Thymus (tissue), 11 donors: ENCODE data around the gene ZNF554. TPM values are rescaled to one million over a fixed set of nuclear protein-coding genes. Genes with fewer than 3 reads are reported as not detected.

Source experiments
- DNase-seq, 9 donors: peaks; one replicate each; pipeline ENCODE4 v3.0.0-alpha.2; 2013; ENCODE audit warnings: low spot score in 9 of 9, low read depth in 6 of 9, missing footprints in 1 of 9
- H3K27ac ChIP-seq, 2 donors: one replicate each; pipeline ENCODE4 v1.5.1; 2013; ENCODE audit warnings: control low read depth in 1 of 2, low read depth in 1 of 2, low read length in 1 of 2, mild to moderate bottlenecking in 1 of 2, moderate library complexity in 1 of 2
- H3K27me3 ChIP-seq, 2 donors: one replicate each; pipeline ENCODE4 v1.5.1; 2013; ENCODE audit warnings: low read length in 1 of 2; ENCODE audit not compliant: control insufficient read depth in 2 of 2, insufficient read depth in 1 of 2
- H3K36me3 ChIP-seq, 2 donors: one replicate each; pipeline ENCODE4 v1.5.1; 2013; ENCODE audit warnings: low read length in 1 of 2, mild to moderate bottlenecking in 1 of 2, moderate library complexity in 1 of 2; ENCODE audit not compliant: control insufficient read depth in 2 of 2, insufficient read depth in 2 of 2
- H3K4me1 ChIP-seq, 2 donors: one replicate each; pipeline ENCODE4 v1.5.1; 2013; ENCODE audit warnings: low read length in 2 of 2; ENCODE audit not compliant: control insufficient read depth in 2 of 2, insufficient read depth in 2 of 2
- H3K4me3 ChIP-seq, 2 donors: one replicate each; pipeline ENCODE4 v1.5.1; 2013; ENCODE audit warnings: low read length in 2 of 2, control low read depth in 1 of 2, mild to moderate bottlenecking in 1 of 2
- H3K9me3 ChIP-seq, 2 donors: one replicate each; pipeline ENCODE4 v1.5.1; 2013; ENCODE audit warnings: low read length in 1 of 2, mild to moderate bottlenecking in 1 of 2; ENCODE audit not compliant: control insufficient read depth in 2 of 2, insufficient read depth in 1 of 2
- WGBS: extraction: QIAGEN DNeasy Blood & Tissue Kit; methylation state at CpG from one replicate; pipeline ENCODE4 v1.1.7; 2013; 5-methylcytosine and 5-hydroxymethylcytosine counted together
- polyA plus RNA-seq: library from polyadenylated mRNA; stranded (reverse); fragments of 200-250 nt; gene quantifications from one replicate; pipeline ENCODE4 v1.2.3, GENCODE V29; 2013
- total RNA-seq: library from RNA; stranded (reverse); fragments of 120-200 nt; gene quantifications from one replicate; pipeline ENCODE4 v1.2.4, GENCODE V29; 2013
- donor health status: healthy.

The ZNF554 gene
- total and polyA plus RNA-seq, 2 donors, result 4.4 to 7.1 TPM

- Histone ChIP-seq H3K27ac (no peak overlapping the region), H3K27me3 (no peaks in the 10 kb centered on the region), H3K4me3 (no peak overlapping the region), H3K9me3 (peaks cover 0 to 2% of the 10 kb centered on the region in 2 donors), H3K36me3 (peaks cover 87 to 89% of the 10 kb centered on the region in 2 donors), H3K4me1 (no peaks in the 10 kb centered on the region)
- no peak for DNase-seq
- 98% methylated on average over 23 of the region's 23 CpGs for WGBS
These were observed 22.9 kb upstream of the ZNF554 start for GRCh38 chr19:2796659-2797266.

GRCh38 chr19:2797280-2797679 is 22.4 kb upstream of the ZNF554 start:
- no peaks in the 10 kb centered on the region for H3K4me1 ChIP-seq
- peaks cover 0 to 2% of the 10 kb centered on the region in 2 donors for H3K9me3 ChIP-seq
- no peak for DNase-seq
- H3K27me3 ChIP-seq, result no peaks in the 10 kb centered on the region
- peaks cover 86 to 91% of the 10 kb centered on the region in 2 donors for H3K36me3 ChIP-seq
- no peak overlapping the region for H3K27ac ChIP-seq
- WGBS, result 99% methylated on average over 15 of the region's 15 CpGs
- no peak overlapping the region for H3K4me3 ChIP-seq

DNA sequence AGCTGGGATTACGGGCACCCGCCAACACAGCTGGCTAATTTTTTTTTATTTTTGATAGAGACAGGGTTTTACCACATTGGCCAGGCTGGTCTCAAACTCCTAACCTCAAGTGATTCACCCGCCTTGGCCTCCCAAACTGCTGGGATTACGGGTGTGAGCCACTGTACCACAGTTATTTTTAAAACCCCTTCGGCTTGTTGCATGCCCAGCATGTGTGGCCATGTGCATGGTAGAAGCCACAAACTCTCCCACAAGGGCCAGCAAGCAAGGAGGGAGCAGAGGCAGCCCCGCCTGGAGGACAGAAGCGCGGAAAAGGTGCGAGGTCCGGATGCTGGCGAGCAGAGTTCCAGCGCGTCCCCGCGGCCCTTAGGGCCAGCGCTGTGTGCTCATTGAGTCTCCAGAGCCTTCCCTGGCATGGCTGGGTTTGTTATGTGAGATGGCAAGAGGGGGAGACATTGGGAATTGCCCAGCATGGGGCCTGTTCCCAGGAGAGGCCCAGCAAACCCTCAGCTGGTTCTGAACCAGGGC is 21.4 kb upstream of the ZNF554 start:
- Histone ChIP-seq H3K27me3 (no peaks in the 10 kb centered on the region), H3K36me3 (peaks cover 89 to 97% of the 10 kb centered on the region in 2 donors), H3K9me3 (peaks cover 0 to 2% of the 10 kb centered on the region in 2 donors), H3K27ac (no peak overlapping the region), H3K4me1 (no peaks in the 10 kb centered on the region), H3K4me3 (no peak overlapping the region)
- no peak for DNase-seq
- over 99% methylated on average over 16 of the region's 16 CpGs for WGBS

- Histone ChIP-seq H3K4me1 (no peaks in the 10 kb centered on the region), H3K27ac (no peak overlapping the region), H3K27me3 (no peaks in the 10 kb centered on the region), H3K9me3 (peaks cover 0 to 2% of the 10 kb centered on the region in 2 donors), H3K4me3 (no peak overlapping the region), H3K36me3 (peaks cover 89 to 97% of the 10 kb centered on the region in 2 donors)
- DNase-seq, result no peak
- 96% methylated on average over 7 of the region's 7 CpGs for WGBS
These were observed 20.9 kb upstream of the ZNF554 start for GRCh38 chr19:2798733-2799132.

DNA sequence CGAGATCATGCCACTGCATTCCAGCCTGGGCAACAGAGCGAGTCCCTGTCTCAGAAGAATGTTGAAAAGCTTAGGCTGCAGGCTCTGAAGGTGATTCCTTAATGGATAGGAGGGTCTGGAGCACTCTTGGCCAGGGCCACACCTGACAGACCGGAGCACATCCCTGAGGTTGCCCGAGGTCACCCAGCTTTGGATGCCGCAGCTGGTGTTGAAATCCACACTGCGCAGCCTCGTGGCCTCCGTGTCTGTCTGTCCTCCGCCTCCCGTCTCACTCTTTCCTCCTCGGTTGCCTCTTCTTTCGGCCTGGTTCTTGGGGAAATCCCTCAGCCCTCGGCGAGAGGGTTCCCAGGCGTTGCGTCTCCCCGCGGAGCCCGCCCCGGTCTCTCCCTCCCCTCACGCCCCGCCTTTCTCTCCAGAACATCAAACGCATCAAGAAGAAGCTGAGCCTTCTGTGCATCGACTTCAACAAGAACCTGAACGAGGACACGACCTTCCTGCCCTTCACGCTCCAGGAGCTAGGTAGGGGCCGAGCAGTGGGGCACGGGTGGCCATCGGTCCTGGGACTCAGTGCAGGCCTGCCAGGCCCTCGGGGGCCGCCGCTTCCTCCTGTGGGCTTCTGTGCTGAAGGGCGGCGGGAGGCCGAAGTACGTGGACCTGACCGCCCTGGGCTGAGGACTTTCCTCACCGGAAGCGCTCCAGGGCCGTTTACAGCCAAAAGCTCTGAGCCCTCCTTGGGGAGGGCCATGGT is 20.2 kb upstream of the ZNF554 start:
- H3K4me3 ChIP-seq, result no peak overlapping the region
- peaks cover 88 to 98% of the 10 kb centered on the region in 2 donors for H3K36me3 ChIP-seq
- H3K9me3 ChIP-seq, result peaks cover 0 to 2% of the 10 kb centered on the region in 2 donors
- 98% methylated on average over 41 of the region's 41 CpGs for WGBS
- no peaks in the 10 kb centered on the region for H3K27me3 ChIP-seq
- no peak overlapping the region for H3K27ac ChIP-seq
- DNase-seq, result no peak
- no peaks in the 10 kb centered on the region for H3K4me1 ChIP-seq

DNA sequence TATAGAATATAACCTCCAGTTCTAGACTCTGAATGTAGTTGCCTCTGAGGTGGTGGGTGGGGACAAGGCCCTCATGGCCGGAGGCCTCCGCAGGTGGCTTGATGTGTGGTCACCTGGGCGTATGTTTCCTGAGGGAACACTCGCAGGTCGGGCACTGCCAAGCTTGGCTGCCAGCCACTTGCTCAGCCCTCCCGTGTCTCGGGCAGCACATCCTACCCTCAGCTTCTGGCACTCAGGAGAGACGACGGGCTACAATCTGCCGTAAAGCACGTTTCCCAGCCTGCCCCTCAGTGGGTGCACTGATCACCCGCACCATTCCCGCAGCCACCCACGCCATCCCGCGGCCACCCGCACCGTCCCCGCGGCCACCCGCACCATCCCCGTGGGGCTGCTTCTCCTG is 19.2 kb upstream of the ZNF554 start:
- no peaks in the 10 kb centered on the region for H3K27me3 ChIP-seq
- H3K4me1 ChIP-seq, result no peaks in the 10 kb centered on the region
- H3K4me3 ChIP-seq, result no peak overlapping the region
- 97% methylated on average over 22 of the region's 22 CpGs for WGBS
- DNase-seq, result no peak
- H3K9me3 ChIP-seq, result peaks cover 0 to 1% of the 10 kb centered on the region in 2 donors
- no peak overlapping the region for H3K27ac ChIP-seq
- peaks cover 87 to 98% of the 10 kb centered on the region in 2 donors for H3K36me3 ChIP-seq

GRCh38 chr19:2802826-2803225 is 16.8 kb upstream of the ZNF554 start:
- no peaks in the 10 kb centered on the region for H3K4me1 ChIP-seq
- H3K4me3 ChIP-seq, result no peak overlapping the region
- H3K27ac ChIP-seq, result no peak overlapping the region
- peaks cover 0 to 1% of the 10 kb centered on the region in 2 donors for H3K9me3 ChIP-seq
- 98% methylated on average over 17 of the region's 17 CpGs for WGBS
- H3K36me3 ChIP-seq, result peaks cover 85 to 98% of the 10 kb centered on the region in 2 donors
- DNase-seq, result no peak
- H3K27me3 ChIP-seq, result no peaks in the 10 kb centered on the region

- H3K4me1 ChIP-seq, result no peaks in the 10 kb centered on the region
- peaks cover 86 to 98% of the 10 kb centered on the region in 2 donors for H3K36me3 ChIP-seq
- 98% methylated on average over 29 of the region's 29 CpGs for WGBS
- H3K4me3 ChIP-seq, result no peak overlapping the region
- no peak overlapping the region for H3K27ac ChIP-seq
- no peak for DNase-seq
- no peaks in the 10 kb centered on the region for H3K27me3 ChIP-seq
- peaks cover 0 to 1% of the 10 kb centered on the region in 2 donors for H3K9me3 ChIP-seq
These were observed 16.0 kb upstream of the ZNF554 start for GRCh38 chr19:2803486-2804155.
